K562 (cell line): Measurements from ENCODE around the gene C1RL. TPM values are rescaled to one million over a fixed set of nuclear protein-coding genes. Genes with fewer than 3 reads are reported as not detected.

Experiments used
- ATAC-seq: fragments of 200-7000 bp; cut with Tn5 transposase; 3 replicates; pipeline ENCODE4 v1.9.1; 2020; ENCODE audit warnings: moderate library complexity
- BruUV-seq: library from RNA; stranded (reverse); fragments of 400-500 nt; replicated peaks from 2 replicates; lab custom pipeline; 2021; lab: Mats Ljungman, UMichigan
- CTCF ChIA-PET: fragments of 300-600 bp; formaldehyde crosslinking; extraction: SDS; loops from one replicate; lab custom pipeline; 2021; ENCODE audit warnings: low intra/inter-chr PET ratio; lab: Yijun Ruan, JAX
- POLR2A ChIA-PET: fragments of 300-600, 350-650 bp; sonication (Branson Sonifier 250); formaldehyde crosslinking; extraction: SDS; loops from one replicate; lab custom pipeline; 2021; ENCODE audit warnings: antibody characterized with exemption, inconsistent platforms; lab: Yijun Ruan, JAX
- DNase-seq, 4 experiments: peaks; one replicate each; pipeline versions ENCODE4 v3.0.0 to v3.0.0-alpha.2; 2011 to 2018; ENCODE audit warnings: low spot score in 3 of 4, mixed read lengths in 3 of 4; ENCODE audit errors: extremely low read depth in 1 of 4
- FAIRE-seq: peaks from 2 replicates; lab custom pipeline; 2011; peaks lifted over from hg19 to GRCh38; lab: Jason Lieb, UNC
- H2AFZ ChIP-seq: 2 replicates; pipeline ENCODE4 v1.6.0; 2011; ENCODE audit warnings: low read depth, low read length, control low read depth, inconsistent platforms
- H3K27ac ChIP-seq: fragments of 200-600 bp; 3 replicates; pipeline ENCODE4 v1.8.0; 2011; ENCODE audit warnings: low read depth, mild to moderate bottlenecking, control low read depth, inconsistent platforms, low read length, moderate library complexity, mixed read lengths; ENCODE audit errors: extremely low read depth
- H3K27me3 ChIP-seq, 2 experiments: fragments of 300-600 bp in 1 of 2; 2 replicates in 1 of 2; 3 replicates in 1 of 2; pipeline versions ENCODE4 v1.6.0 to v1.8.0; 2011; ENCODE audit warnings: inconsistent platforms in 2 of 2, low read length in 2 of 2, mild to moderate bottlenecking in 1 of 2, mixed read lengths in 1 of 2, moderate library complexity in 1 of 2; ENCODE audit not compliant: control insufficient read depth in 2 of 2, insufficient read depth in 2 of 2
- H3K36me3 ChIP-seq: fragments of 300-600 bp; 3 replicates; pipeline ENCODE4 v1.8.0; 2011; ENCODE audit warnings: mild to moderate bottlenecking, low read length, inconsistent platforms; ENCODE audit not compliant: control insufficient read depth, insufficient read depth
- H3K4me1 ChIP-seq, 2 experiments: fragments of 200-600 bp in 1 of 2; replicated peaks in 1 of 2; 2 replicates in 1 of 2; 3 replicates in 1 of 2; pipeline versions ENCODE4 v1.5.1 to v1.8.0; 2011; ENCODE audit warnings: inconsistent platforms in 2 of 2, low read length in 2 of 2, mild to moderate bottlenecking in 1 of 2, mixed read lengths in 1 of 2, moderate library complexity in 1 of 2; ENCODE audit not compliant: control insufficient read depth in 2 of 2, insufficient read depth in 2 of 2
- H3K4me2 ChIP-seq: 2 replicates; pipeline ENCODE4 v1.6.1; 2011; ENCODE audit warnings: low read length, control low read depth, inconsistent platforms, mixed read lengths; ENCODE audit not compliant: insufficient read depth
- H3K4me3 ChIP-seq: fragments of 200-600 bp; sonication (generic), shearing (Covaris generic); 2 replicates; pipeline ENCODE4 v1.5.1; 2016; ENCODE audit warnings: control low read depth, inconsistent platforms
- H3K79me2 ChIP-seq: fragments of 200-600 bp; 3 replicates; pipeline ENCODE4 v1.8.0; 2011; ENCODE audit warnings: low read length, inconsistent platforms; ENCODE audit not compliant: control insufficient read depth, insufficient read depth
- H3K9ac ChIP-seq, 2 experiments: 2 replicates each; pipeline versions ENCODE4 v1.6.0 to v1.6.1; 2011; ENCODE audit warnings: low read depth in 2 of 2, low read length in 2 of 2, control low read depth in 1 of 2, inconsistent platforms in 1 of 2, mild to moderate bottlenecking in 1 of 2, mixed read lengths in 1 of 2; ENCODE audit not compliant: insufficient read depth in 1 of 2
- H3K9me1 ChIP-seq: one replicate; pipeline ENCODE4 v1.6.0; 2011; ENCODE audit warnings: inconsistent platforms, mild to moderate bottlenecking, low read length, moderate library complexity; ENCODE audit not compliant: control insufficient read depth, insufficient read depth
- H3K9me3 ChIP-seq: replicated peaks from 2 replicates; pipeline ENCODE4 v1.5.1; 2011; ENCODE audit warnings: low read depth, low read length, inconsistent platforms; ENCODE audit not compliant: control insufficient read depth, insufficient read depth
- H4K20me1 ChIP-seq: replicated peaks from 2 replicates; pipeline ENCODE4 v1.6.1; 2011; ENCODE audit warnings: low read length, inconsistent platforms, mixed read lengths; ENCODE audit not compliant: control insufficient read depth, insufficient read depth
- CBX3 ChIP-seq, 2 experiments: IDR thresholded peaks; 1 replicate in 1 of 2; 2 replicates in 1 of 2; pipeline ENCODE4 v1.6.1; 2012; ENCODE audit warnings: inconsistent platforms in 2 of 2, low read length in 2 of 2, borderline replicate concordance in 1 of 2, control low read depth in 1 of 2
- CEBPB ChIP-seq: fragments of 450-650 bp; IDR thresholded peaks from 2 replicates; pipeline ENCODE4 v1.6.1; 2016; ENCODE audit warnings: missing genetic modification characterization, missing compliant biosample characterization
- CTBP1 ChIP-seq: fragments of 450-650 bp; IDR thresholded peaks from 2 replicates; pipeline ENCODE4 v1.6.1; 2016; ENCODE audit warnings: borderline replicate concordance
- NCOA1 ChIP-seq: fragments of 450-650 bp; IDR thresholded peaks from 2 replicates; pipeline ENCODE4 v1.6.1; 2016; ENCODE audit warnings: low read depth
- NR1H2 ChIP-seq: sonication (generic); formaldehyde crosslinking; IDR thresholded peaks from 2 replicates; pipeline ENCODE4 v1.4.0; 2020; ENCODE audit warnings: mild to moderate bottlenecking, missing genetic modification reagents
- NR3C1 ChIP-seq: sonication (generic); formaldehyde crosslinking; IDR thresholded peaks from 2 replicates; pipeline ENCODE4 v1.8.1; 2022; ENCODE audit warnings: missing genetic modification reagents
- PHF21A ChIP-seq: fragments of 450-650 bp; IDR thresholded peaks from 2 replicates; pipeline ENCODE4 v1.6.1; 2017; ENCODE audit warnings: low read depth, borderline replicate concordance
- XRCC4 ChIP-seq: IDR thresholded peaks from one replicate; pipeline ENCODE4 v1.6.1; 2011; ENCODE audit not compliant: insufficient read depth, insufficient read length; ENCODE audit errors: extremely low read depth
- ZBTB1 ChIP-seq: sonication (generic); formaldehyde crosslinking; IDR thresholded peaks from 2 replicates; pipeline ENCODE4 v1.8.1; 2023; ENCODE audit warnings: missing genetic modification reagents, low read depth, mild to moderate bottlenecking, borderline replicate concordance
- WGBS: fragments of 100-300 bp; shearing (Covaris generic); methylation state at CpG from one replicate; pipeline ENCODE4 v1.1.6; 2016; ENCODE audit warnings: low coverage, mixed read lengths; ENCODE audit not compliant: insufficient coverage; ENCODE audit errors: missing lambda C conversion rate; 5-methylcytosine and 5-hydroxymethylcytosine counted together
- in situ Hi-C: fragments of 300-500 bp; cut with MboI; formaldehyde crosslinking; loops from 4 replicates; pipeline ENCODE4 v1.15.0; 2018; ENCODE audit warnings: inconsistent platforms, mixed read lengths
- intact Hi-C: fragments of 100-400 bp; cut with micrococcal nuclease; formaldehyde crosslinking; loops from 2 replicates; pipeline ENCODE4 v1.14.2; 2022
- polyA plus RNA-seq, 8 experiments: library from polyadenylated mRNA; depleted of rRNA in 4 of 8; stranded (reverse) in 5 of 8; unstranded in 3 of 8; fragments of >200 nt; fragmentation: Nextera tagmentation in 2 of 8; fragmentation: Illumina TruSeq in 1 of 8; extraction: Ambion mirVana in 2 of 8; extraction: Trizol in 1 of 8; gene quantifications; 2 replicates each; pipeline versions ENCODE4 v1.2.1 to v1.2.3, GENCODE V29; 2011 to 2014; ENCODE audit warnings: inconsistent platforms in 1 of 8, missing spikeins in 1 of 8
- total RNA-seq, 7 experiments: library from RNA; depleted of rRNA in 6 of 7; stranded (reverse); fragments of >200 nt in 6 of 7; fragmentation: Illumina TruSeq in 2 of 7; extraction: Trizol in 2 of 7; gene quantifications; 2 replicates each; pipeline versions ENCODE4 v1.2.1 to v1.2.3, GENCODE V29; 2011 to 2021; ENCODE audit warnings: low replicate concordance in 1 of 7
- TF ChIP-seq, protein P1 (sequence below): fragments of 450-650 bp; IDR thresholded peaks from 2 replicates; pipeline ENCODE4 v1.6.1; 2016; ENCODE audit warnings: low read depth, mild to moderate bottlenecking, moderate library complexity
- TF ChIP-seq, protein P2 (sequence below): sonication (generic); formaldehyde crosslinking; IDR thresholded peaks from 2 replicates; pipeline ENCODE4 v1.8.1; 2023; ENCODE audit warnings: mild to moderate bottlenecking, missing genetic modification reagents, moderate library complexity
- TF ChIP-seq, protein P3 (sequence below): sonication (generic); formaldehyde crosslinking; IDR thresholded peaks from 2 replicates; pipeline ENCODE4 v1.8.1; 2023; ENCODE audit warnings: mild to moderate bottlenecking, missing genetic modification reagents

The C1RL gene
- total and polyA plus RNA-seq, 9 of the 15 experiments (the other 6 are each of a cell fraction or from before 2014, with no cell fraction given) = 1.4 to 10.7 (median 8.0) TPM

DNA sequence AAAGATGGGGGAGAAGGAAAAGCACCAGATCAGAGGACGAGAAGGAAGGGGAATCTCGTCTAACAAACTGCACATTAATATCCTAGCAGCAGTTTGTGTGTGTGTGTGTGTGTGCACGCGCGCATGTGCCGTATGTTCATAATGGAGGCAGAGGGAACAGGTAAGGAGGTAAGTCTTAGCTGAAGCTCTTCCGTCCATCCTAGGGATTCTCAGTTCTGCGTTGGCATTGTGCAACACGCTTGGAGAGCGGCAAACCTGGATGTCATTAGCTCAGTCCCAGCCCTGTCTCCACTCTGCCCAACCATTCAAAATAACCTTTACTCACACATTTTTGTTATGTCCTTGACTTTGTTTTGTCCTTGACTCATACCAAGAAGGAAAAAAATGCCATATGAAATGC, 15.1 kb downstream of the C1RL start:
- in situ Hi-C loops = no loop called here
- POLR2A ChIA-PET = interaction anchor here (0.6 to 2.1 kb wide), 4 partner anchors 9 to 149 kb away, joined by 3 to 8 read pairs (median 5); no protein-coding TSS in a partner anchor
- 62% methylated on average over 10 of the region's 10 CpGs for WGBS

DNA sequence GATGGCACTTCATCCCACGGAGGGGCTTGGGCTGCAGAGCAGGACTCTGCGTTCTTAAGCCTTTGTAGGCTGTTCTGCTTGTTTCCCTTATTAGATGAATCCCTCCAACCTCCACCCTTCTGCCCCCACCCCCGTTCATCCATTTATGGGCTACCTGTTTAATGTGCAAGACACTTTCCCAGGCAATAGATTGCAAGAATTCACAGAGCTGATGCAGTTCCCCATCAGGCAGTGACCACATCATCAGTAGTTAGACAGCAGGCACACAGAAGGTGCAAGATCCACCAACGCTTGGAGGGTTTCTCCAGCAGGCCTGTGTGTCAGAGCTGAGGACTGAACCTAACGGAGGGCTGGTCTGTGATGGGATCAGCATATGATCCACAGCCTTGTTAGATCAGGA, 15.5 kb downstream of the C1RL start:
- Histone ChIP-seq H3K79me2 (no peaks in the 10 kb centered on the region), H3K4me3 (no peak overlapping the region), H2AFZ (no peak overlapping the region), H3K4me2 (no peak overlapping the region), H3K9me1 (no peaks in the 10 kb centered on the region), H3K36me3 (0 out of 3 replicates have a peak, but pooled peaks cover 3% of the 10 kb centered on the region), H4K20me1 (no peaks in the 10 kb centered on the region), H3K27me3 (no peaks in the 10 kb centered on the region; a peak in 1 of 5 replicates), H3K4me1 (peaks cover 6 to 24% of the 10 kb centered on the region in 2 experiments; a peak in 3 of 5 replicates), H3K9me3 (no peaks in the 10 kb centered on the region), H3K9ac (no peak overlapping the region), H3K27ac (no peak overlapping the region)
- 23% methylated on average over 5 of the region's 5 CpGs for WGBS
- CTCF ChIA-PET = interaction anchor here (1.5 kb wide), 1 partner anchor 32 kb away, joined by 3 read pairs; no protein-coding TSS in a partner anchor
- FAIRE-seq = no peak
- in situ Hi-C loops = no loop called here
- intact Hi-C loops = loop anchor here (2.0 kb wide), 2 partner anchors 15 to 33 kb away; partner anchors contain the start of genes C1RL and C1S
- no TSS peak for BruUV-seq
- POLR2A ChIA-PET = interaction anchor here (0.6 to 2.1 kb wide), 4 partner anchors 9 to 148 kb away, joined by 3 to 8 read pairs (median 5); no protein-coding TSS in a partner anchor
- no peak for DNase-seq
- ATAC-seq = no peak
- TF ChIP-seq NCOA1 (no peak), ZBTB1 (CRISPR knock-in tag) (no peak), NR3C1 (no peak), PHF21A (no peak), CBX3 (IDR thresholded peaks at IDR 0.05; ENCODE audit: borderline replicate concordance in 1 of 2, low read length in 2 of 2) (no peak), NR1H2 (CRISPR knock-in tag) (no peak), XRCC4 (no peak)
- TF ChIP-seq, protein P1, sequence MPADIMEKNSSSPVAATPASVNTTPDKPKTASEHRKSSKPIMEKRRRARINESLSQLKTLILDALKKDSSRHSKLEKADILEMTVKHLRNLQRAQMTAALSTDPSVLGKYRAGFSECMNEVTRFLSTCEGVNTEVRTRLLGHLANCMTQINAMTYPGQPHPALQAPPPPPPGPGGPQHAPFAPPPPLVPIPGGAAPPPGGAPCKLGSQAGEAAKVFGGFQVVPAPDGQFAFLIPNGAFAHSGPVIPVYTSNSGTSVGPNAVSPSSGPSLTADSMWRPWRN = no peak
- TF ChIP-seq, protein P2, sequence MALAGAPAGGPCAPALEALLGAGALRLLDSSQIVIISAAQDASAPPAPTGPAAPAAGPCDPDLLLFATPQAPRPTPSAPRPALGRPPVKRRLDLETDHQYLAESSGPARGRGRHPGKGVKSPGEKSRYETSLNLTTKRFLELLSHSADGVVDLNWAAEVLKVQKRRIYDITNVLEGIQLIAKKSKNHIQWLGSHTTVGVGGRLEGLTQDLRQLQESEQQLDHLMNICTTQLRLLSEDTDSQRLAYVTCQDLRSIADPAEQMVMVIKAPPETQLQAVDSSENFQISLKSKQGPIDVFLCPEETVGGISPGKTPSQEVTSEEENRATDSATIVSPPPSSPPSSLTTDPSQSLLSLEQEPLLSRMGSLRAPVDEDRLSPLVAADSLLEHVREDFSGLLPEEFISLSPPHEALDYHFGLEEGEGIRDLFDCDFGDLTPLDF (CRISPR knock-in tag) = no peak
- TF ChIP-seq, protein P3, sequence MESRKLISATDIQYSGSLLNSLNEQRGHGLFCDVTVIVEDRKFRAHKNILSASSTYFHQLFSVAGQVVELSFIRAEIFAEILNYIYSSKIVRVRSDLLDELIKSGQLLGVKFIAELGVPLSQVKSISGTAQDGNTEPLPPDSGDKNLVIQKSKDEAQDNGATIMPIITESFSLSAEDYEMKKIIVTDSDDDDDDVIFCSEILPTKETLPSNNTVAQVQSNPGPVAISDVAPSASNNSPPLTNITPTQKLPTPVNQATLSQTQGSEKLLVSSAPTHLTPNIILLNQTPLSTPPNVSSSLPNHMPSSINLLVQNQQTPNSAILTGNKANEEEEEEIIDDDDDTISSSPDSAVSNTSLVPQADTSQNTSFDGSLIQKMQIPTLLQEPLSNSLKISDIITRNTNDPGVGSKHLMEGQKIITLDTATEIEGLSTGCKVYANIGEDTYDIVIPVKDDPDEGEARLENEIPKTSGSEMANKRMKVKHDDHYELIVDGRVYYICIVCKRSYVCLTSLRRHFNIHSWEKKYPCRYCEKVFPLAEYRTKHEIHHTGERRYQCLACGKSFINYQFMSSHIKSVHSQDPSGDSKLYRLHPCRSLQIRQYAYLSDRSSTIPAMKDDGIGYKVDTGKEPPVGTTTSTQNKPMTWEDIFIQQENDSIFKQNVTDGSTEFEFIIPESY (CRISPR knock-in tag) = no peak

More for the DNA sequence above, 15.1 kb downstream of the C1RL start:
- ATAC-seq (no peak), FAIRE-seq (peak; percentile 67), DNase-seq (no peak)
- Histone ChIP-seq H3K4me1 (peaks cover 6 to 24% of the 10 kb centered on the region in 2 experiments; a peak in 3 of 5 replicates), H3K9me1 (no peaks in the 10 kb centered on the region), H3K79me2 (no peaks in the 10 kb centered on the region), H3K9ac (no peak overlapping the region), H4K20me1 (no peaks in the 10 kb centered on the region), H3K27ac (no peak overlapping the region), H3K4me2 (no peak overlapping the region), H3K4me3 (no peak overlapping the region), H3K9me3 (no peaks in the 10 kb centered on the region), H3K36me3 (0 out of 3 replicates have a peak, but pooled peaks cover 4% of the 10 kb centered on the region), H2AFZ (no peak overlapping the region), H3K27me3 (no peaks in the 10 kb centered on the region; a peak in 1 of 5 replicates)
- CTCF ChIA-PET = no interaction called here
- intact Hi-C loops = loop anchor here (2.0 kb wide), 2 partner anchors 15 to 33 kb away; partner anchors contain the start of genes C1RL and C1S
- no TSS peak for BruUV-seq
- TF ChIP-seq CEBPB (tag) = 0 out of 2 replicates have a peak, but pooled peaks have one; percentile 11
- no peak for TF ChIP-seq CTBP1
